Hepatocyte (in vitro differentiated cells): ENCODE data around the gene CLEC4M. TPM values are rescaled to one million over a fixed set of nuclear protein-coding genes. Genes with fewer than 3 reads are reported as not detected.

Experiments used
- DNase-seq: peaks from one replicate; pipeline ENCODE4 v3.0.0-alpha.2; 2016; ENCODE audit warnings: low spot score
- H2AFZ ChIP-seq: fragments of 200-600 bp; sonication (generic); 2 replicates; pipeline ENCODE4 v1.6.0; 2016; ENCODE audit warnings: antibody characterized with exemption, mild to moderate bottlenecking
- H3K27ac ChIP-seq: fragments of 200-600 bp; sonication (generic); 2 replicates; pipeline ENCODE4 v1.5.1; 2016; ENCODE audit warnings: mild to moderate bottlenecking
- H3K27me3 ChIP-seq: fragments of 200-600 bp; sonication (generic); 2 replicates; pipeline ENCODE4 v1.6.1; 2016
- H3K36me3 ChIP-seq: fragments of 200-600 bp; sonication (generic); replicated peaks from 2 replicates; pipeline ENCODE4 v1.5.1; 2016; ENCODE audit warnings: low read depth; ENCODE audit not compliant: insufficient read depth
- H3K4me1 ChIP-seq: fragments of 200-600 bp; sonication (generic); 2 replicates; pipeline ENCODE4 v1.5.1; 2016; ENCODE audit warnings: mild to moderate bottlenecking, moderate library complexity; ENCODE audit not compliant: insufficient read depth
- H3K4me2 ChIP-seq: fragments of 200-600 bp; sonication (generic); 2 replicates; pipeline ENCODE4 v1.6.0; 2016
- H3K4me3 ChIP-seq: fragments of 200-600 bp; sonication (generic); 2 replicates; pipeline ENCODE4 v1.5.1; 2016; ENCODE audit warnings: mild to moderate bottlenecking
- H3K79me2 ChIP-seq: fragments of 200-600 bp; sonication (generic); 2 replicates; pipeline ENCODE4 v1.6.0; 2017; ENCODE audit warnings: mild to moderate bottlenecking
- H3K9me2 ChIP-seq: fragments of 200-600 bp; sonication (generic); replicated peaks from 2 replicates; pipeline ENCODE4 v1.6.0; 2017; ENCODE audit warnings: mild to moderate bottlenecking; ENCODE audit not compliant: insufficient read depth
- H3K9me3 ChIP-seq: fragments of 200-600 bp; sonication (generic); 2 replicates; pipeline ENCODE4 v1.5.1; 2016; ENCODE audit warnings: low read depth, mild to moderate bottlenecking
- H4K20me1 ChIP-seq: fragments of 200-600 bp; sonication (generic); 2 replicates; pipeline ENCODE4 v1.6.0; 2016; ENCODE audit warnings: mild to moderate bottlenecking; ENCODE audit not compliant: insufficient read depth, poor library complexity, severe bottlenecking
- EZH2 ChIP-seq: fragments of 200-600 bp; sonication (generic); IDR thresholded peaks from 2 replicates; pipeline ENCODE4 v1.6.1; 2016; ENCODE audit warnings: antibody characterized with exemption, mild to moderate bottlenecking, borderline replicate concordance
- EZH2phosphoT487 ChIP-seq: fragments of 200-600 bp; sonication (generic); IDR thresholded peaks from one replicate; pipeline ENCODE4 v1.6.1; 2018; ENCODE audit warnings: antibody characterized with exemption, mild to moderate bottlenecking, low read depth, moderate library complexity; ENCODE audit not compliant: unreplicated experiment, severe bottlenecking
- WGBS: methylation state at CpG from one replicate; pipeline ENCODE4 v1.1.6; 2016; ENCODE audit warnings: low lambda C conversion rate; ENCODE audit errors: missing lambda C conversion rate; 5-methylcytosine and 5-hydroxymethylcytosine counted together
- polyA plus RNA-seq: library from polyadenylated mRNA; unstranded; fragments of >200 nt; fragmentation: Nextera tagmentation; extraction: Ambion mirVana; gene quantifications from 2 replicates; pipeline ENCODE4 v1.2.1, GENCODE V29; 2016
- total RNA-seq: library from RNA; depleted of rRNA; stranded (reverse); fragments of >200 nt; gene quantifications from 2 replicates; pipeline ENCODE4 v1.2.3, GENCODE V29; 2014
- TF ChIP-seq, protein P1 (sequence below): fragments of 200-600 bp; sonication (generic); IDR thresholded peaks from 2 replicates; pipeline ENCODE4 v1.5.1; 2016; ENCODE audit warnings: antibody characterized with exemption, mild to moderate bottlenecking; ENCODE audit not compliant: poor library complexity

Gene CLEC4M
- total and polyA plus RNA-seq, 2 experiments from 2014 or later, result 0.07 TPM; not detected in 1

DNA sequence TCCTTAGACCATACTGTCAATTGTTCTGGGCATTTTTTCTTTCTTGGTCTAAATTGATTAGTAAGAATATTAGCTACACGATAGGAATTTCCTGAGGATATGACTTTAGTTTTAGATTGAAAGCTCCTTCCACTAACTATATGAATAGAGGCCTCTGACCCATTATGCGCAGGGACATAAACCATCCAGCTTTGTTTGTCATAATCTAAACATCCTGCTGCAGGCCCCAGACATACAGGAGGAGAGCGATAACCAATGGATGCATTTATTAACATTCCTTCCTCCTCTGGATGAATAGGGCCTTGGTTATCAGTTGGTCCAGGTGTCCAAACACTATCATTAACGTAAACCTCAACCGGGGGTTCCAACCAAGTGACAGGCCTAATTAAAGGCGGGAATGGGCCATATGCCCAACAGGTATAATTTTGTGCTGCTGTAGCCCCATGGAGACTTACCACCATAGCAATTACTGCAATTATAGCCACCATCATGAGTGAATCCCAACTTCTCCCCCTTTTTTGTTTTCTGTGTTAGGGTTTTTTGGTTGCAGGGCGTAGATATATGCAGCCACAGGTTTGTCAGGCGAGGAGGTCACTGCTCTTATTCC, 32.6 kb downstream of the CLEC4M start:
- no peak overlapping the region for H3K27ac ChIP-seq
- H3K4me3 ChIP-seq, result no peak overlapping the region
- H3K4me1 ChIP-seq, result no peaks in the 10 kb centered on the region
- DNase-seq, result no peak
- peaks cover 12% of the 10 kb centered on the region for H3K27me3 ChIP-seq
- H3K79me2 ChIP-seq, result no peaks in the 10 kb centered on the region
- no peak overlapping the region for H3K4me2 ChIP-seq
- TF ChIP-seq, protein P1, sequence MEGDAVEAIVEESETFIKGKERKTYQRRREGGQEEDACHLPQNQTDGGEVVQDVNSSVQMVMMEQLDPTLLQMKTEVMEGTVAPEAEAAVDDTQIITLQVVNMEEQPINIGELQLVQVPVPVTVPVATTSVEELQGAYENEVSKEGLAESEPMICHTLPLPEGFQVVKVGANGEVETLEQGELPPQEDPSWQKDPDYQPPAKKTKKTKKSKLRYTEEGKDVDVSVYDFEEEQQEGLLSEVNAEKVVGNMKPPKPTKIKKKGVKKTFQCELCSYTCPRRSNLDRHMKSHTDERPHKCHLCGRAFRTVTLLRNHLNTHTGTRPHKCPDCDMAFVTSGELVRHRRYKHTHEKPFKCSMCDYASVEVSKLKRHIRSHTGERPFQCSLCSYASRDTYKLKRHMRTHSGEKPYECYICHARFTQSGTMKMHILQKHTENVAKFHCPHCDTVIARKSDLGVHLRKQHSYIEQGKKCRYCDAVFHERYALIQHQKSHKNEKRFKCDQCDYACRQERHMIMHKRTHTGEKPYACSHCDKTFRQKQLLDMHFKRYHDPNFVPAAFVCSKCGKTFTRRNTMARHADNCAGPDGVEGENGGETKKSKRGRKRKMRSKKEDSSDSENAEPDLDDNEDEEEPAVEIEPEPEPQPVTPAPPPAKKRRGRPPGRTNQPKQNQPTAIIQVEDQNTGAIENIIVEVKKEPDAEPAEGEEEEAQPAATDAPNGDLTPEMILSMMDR, result no peak
- TF ChIP-seq EZH2phosphoT487 (no peak), EZH2 (no peak)
- no peaks in the 10 kb centered on the region for H3K9me3 ChIP-seq
- H3K9me2 ChIP-seq, result no peaks in the 10 kb centered on the region
- H2AFZ ChIP-seq, result no peak overlapping the region
- no peaks in the 10 kb centered on the region for H3K36me3 ChIP-seq
- WGBS, result 73% methylated on average over 8 of the region's 8 CpGs
- H4K20me1 ChIP-seq, result no peaks in the 10 kb centered on the region

DNA sequence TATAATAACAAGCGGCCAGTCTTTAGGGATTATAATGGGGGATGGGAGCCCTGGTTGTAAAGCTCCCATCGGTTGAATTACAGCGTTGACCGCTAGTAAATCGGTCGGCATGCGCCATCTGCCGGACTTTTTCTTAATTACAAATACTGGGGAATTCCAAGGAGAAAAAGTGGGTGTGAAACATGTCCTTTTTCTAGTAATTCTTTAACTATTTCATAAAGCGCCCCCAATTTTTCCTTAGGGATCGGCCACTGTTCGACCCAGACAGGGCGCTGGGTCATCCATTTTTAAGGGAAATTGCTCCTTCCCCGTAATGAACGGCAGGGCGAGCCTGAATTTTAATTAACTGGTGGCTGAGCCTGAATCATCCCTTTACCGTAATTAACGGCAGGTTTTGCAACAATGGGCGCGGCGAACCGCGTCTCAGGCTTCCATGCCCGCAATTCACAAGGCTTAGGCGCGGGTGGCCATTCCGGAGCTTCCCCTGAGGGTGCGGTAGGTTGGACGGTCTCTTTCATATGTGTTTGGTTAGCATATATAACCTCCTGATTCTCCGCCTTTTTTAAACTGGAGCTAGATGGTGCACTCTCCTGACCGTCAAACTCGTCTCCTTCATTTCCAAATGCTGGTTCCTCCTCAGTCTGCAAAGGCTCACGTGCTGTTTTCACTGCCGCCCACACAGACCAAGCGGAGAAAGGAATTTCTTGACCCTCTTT, 36.8 kb downstream of the CLEC4M start:
- H3K27ac ChIP-seq, result no peak overlapping the region
- peak overlapping the region; percentile 26 for H2AFZ ChIP-seq
- H3K9me2 ChIP-seq, result no peaks in the 10 kb centered on the region
- no peaks in the 10 kb centered on the region for H3K4me1 ChIP-seq
- peak; percentile 85 for DNase-seq
- no peaks in the 10 kb centered on the region for H3K9me3 ChIP-seq
- H3K4me3 ChIP-seq, result peak overlapping the region; percentile 23
- H3K27me3 ChIP-seq, result peaks cover 12% of the 10 kb centered on the region
- H4K20me1 ChIP-seq, result no peaks in the 10 kb centered on the region
- no peak for TF ChIP-seq EZH2
- TF ChIP-seq, protein P1, result peak; percentile 58
- WGBS, result 7% methylated on average over 34 of the region's 34 CpGs
- H3K79me2 ChIP-seq, result no peaks in the 10 kb centered on the region
- peak overlapping the region; percentile 74 for H3K4me2 ChIP-seq
- H3K36me3 ChIP-seq, result no peaks in the 10 kb centered on the region

DNA sequence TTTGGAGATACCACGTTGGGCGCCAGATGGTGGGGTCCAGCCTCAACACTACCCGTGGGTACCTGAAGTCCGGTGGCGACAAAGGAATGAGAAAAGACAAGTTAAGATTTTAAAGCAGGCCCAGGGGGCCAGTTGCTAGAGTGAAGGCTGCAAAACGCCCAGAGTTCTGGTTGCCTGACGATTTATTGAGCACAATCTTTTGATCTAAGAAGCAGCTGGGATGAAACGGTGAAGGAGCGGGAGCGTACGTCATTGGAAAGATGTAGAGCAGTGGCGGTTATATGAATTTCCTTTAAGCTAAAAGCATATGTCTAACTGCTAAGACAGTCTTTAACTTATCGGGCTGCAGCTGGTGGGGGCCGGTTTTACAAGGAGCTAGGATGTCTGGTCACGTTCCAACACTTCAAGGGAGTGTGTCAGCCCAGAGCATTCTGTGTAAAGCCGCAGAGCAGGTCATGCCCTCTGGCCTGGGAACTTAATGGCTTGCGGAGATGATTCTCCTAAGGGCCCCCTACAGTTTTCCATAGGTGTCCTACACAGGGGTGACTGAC, 38.1 kb downstream of the CLEC4M start:
- Histone ChIP-seq H3K27ac (no peak overlapping the region), H2AFZ (no peak overlapping the region), H3K9me3 (no peaks in the 10 kb centered on the region), H3K79me2 (no peaks in the 10 kb centered on the region), H4K20me1 (no peaks in the 10 kb centered on the region), H3K4me3 (no peak overlapping the region), H3K9me2 (no peaks in the 10 kb centered on the region), H3K4me1 (no peaks in the 10 kb centered on the region), H3K27me3 (peaks cover 12% of the 10 kb centered on the region), H3K4me2 (no peak overlapping the region), H3K36me3 (no peaks in the 10 kb centered on the region)
- 79% methylated on average over 17 of the region's 17 CpGs for WGBS
- DNase-seq, result no peak
- TF ChIP-seq EZH2phosphoT487 (no peak), EZH2 (no peak)
- TF ChIP-seq, protein P1, result no peak
